ENCODE measurements around the gene SFTA2.

The SFTA2 gene

GRCh38 chr6:30889921-30890645 is 41.9 kb downstream of the SFTA2 start:
- DNase-seq: no peak

- no peak for DNase-seq
These were observed 42.5 kb downstream of the SFTA2 start for GRCh38 chr6:30889496-30889885.

- no peak for DNase-seq
These were observed 43.0 kb downstream of the SFTA2 start for GRCh38 chr6:30888816-30889495.

GRCh38 chr6:30887901-30888815 is 43.8 kb downstream of the SFTA2 start:
- no peak for DNase-seq

- no peak for DNase-seq
These were observed 45.1 kb downstream of the SFTA2 start for GRCh38 chr6:30886897-30887255.

GRCh38 chr6:30885999-30886896 is 45.7 kb downstream of the SFTA2 start:
- peak; percentile 72 for DNase-seq

- DNase-seq: peak; percentile 19
These were observed 46.4 kb downstream of the SFTA2 start for GRCh38 chr6:30885481-30885998.

GRCh38 chr6:30884521-30885480 is 47.2 kb downstream of the SFTA2 start:
- DNase-seq: peak; percentile 61

GRCh38 chr6:30883685-30884520 is 48.1 kb downstream of the SFTA2 start, which contains the start of gene DDR1:
TSS of gene DDR1 (plus strand) at chr6:30884519. CDS start at chr6:30888730, 4,211 bp downstream.
- peak; percentile 73 for DNase-seq

GRCh38 chr6:30882759-30883684 is 48.9 kb downstream of the SFTA2 start:
- peak; percentile 44 for DNase-seq

- DNase-seq: no peak
These were observed 49.7 kb downstream of the SFTA2 start for GRCh38 chr6:30882204-30882758.

GRCh38 chr6:30881392-30882203 is 50.4 kb downstream of the SFTA2 start:
- no peak for DNase-seq
